Measurements from ENCODE around the gene KCNJ16.

The KCNJ16 gene

GRCh38 chr17:70128727-70129238, 53.8 kb downstream of the KCNJ16 start:
- DNase-seq = no peak
- Histone ChIP-seq H3K4me3 (ENCODE audit: low read depth, low read length) (no peak overlapping the region), H3K9me3 (no peaks in the 10 kb centered on the region), H3K27me3 (0 out of 2 replicates have a peak, but pooled peaks cover 2% of the 10 kb centered on the region), H3K4me1 (no peaks in the 10 kb centered on the region), H3K36me3 (no peaks in the 10 kb centered on the region)
- TF ChIP-seq, protein P1, sequence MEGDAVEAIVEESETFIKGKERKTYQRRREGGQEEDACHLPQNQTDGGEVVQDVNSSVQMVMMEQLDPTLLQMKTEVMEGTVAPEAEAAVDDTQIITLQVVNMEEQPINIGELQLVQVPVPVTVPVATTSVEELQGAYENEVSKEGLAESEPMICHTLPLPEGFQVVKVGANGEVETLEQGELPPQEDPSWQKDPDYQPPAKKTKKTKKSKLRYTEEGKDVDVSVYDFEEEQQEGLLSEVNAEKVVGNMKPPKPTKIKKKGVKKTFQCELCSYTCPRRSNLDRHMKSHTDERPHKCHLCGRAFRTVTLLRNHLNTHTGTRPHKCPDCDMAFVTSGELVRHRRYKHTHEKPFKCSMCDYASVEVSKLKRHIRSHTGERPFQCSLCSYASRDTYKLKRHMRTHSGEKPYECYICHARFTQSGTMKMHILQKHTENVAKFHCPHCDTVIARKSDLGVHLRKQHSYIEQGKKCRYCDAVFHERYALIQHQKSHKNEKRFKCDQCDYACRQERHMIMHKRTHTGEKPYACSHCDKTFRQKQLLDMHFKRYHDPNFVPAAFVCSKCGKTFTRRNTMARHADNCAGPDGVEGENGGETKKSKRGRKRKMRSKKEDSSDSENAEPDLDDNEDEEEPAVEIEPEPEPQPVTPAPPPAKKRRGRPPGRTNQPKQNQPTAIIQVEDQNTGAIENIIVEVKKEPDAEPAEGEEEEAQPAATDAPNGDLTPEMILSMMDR (IDR thresholded peaks at IDR 0.05; ENCODE audit: low read depth, low read length) = no peak

DNA sequence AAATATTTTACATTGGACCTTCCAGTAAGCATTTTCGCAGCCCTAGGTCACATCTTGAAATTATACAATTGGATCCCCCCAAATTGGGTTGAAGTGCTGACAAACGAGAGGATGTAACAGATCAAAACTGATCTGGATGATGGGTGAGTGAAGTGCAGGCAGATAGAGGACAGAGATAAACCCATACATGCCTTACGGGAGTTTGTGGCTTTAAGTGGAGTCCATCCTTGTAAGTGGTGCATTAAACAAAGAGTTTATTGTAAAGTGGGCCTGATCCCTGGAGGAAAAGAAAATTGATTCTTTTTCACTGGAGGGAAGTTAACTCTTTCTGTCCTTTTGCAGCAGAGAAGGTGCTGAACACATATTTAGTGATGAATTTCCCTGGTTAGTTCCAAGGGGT, 55.3 kb downstream of the KCNJ16 start:
- no peaks in the 10 kb centered on the region for H3K36me3 ChIP-seq
- no peaks in the 10 kb centered on the region for H3K9me3 ChIP-seq
- TF ChIP-seq, protein P1 (IDR thresholded peaks at IDR 0.05; ENCODE audit: low read depth, low read length) = no peak
- no peak for DNase-seq
- H3K27me3 ChIP-seq = peaks cover 7% of the 10 kb centered on the region; the same call in 1 of the 2 replicates
- H3K4me3 ChIP-seq (ENCODE audit: low read depth, low read length) = no peak overlapping the region
- H3K4me1 ChIP-seq = no peaks in the 10 kb centered on the region

- DNase-seq = no peak
- no peaks in the 10 kb centered on the region for H3K36me3 ChIP-seq
- TF ChIP-seq, protein P1 (IDR thresholded peaks at IDR 0.05; ENCODE audit: low read depth, low read length) = no peak
Measured at GRCh38 chr17:70132505-70132904, 57.5 kb downstream of the KCNJ16 start.

DNA sequence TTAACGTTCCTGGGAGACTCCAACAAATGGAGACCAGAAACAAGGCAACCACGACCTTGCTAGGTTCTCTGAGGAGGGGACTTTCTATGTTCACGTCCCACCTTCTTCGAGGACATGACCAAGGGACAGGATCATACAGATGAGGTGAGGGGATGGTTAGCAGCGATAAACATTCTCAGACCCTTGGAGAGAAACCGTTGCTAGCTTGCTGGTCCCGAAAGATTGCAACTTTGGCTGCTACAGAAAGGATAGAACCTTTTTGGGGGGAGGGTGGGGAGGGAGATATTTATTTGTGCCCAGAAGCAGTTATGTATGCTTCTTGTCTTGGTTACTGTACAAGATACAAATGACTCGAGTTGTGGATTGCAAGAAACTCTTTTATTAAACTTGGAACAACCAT, 59.0 kb downstream of the KCNJ16 start:
- TF ChIP-seq, protein P1 (IDR thresholded peaks at IDR 0.05; ENCODE audit: low read depth, low read length) = no peak
- Histone ChIP-seq H3K27me3 (peaks cover 12% of the 10 kb centered on the region; the same call in 1 of the 2 replicates), H3K4me3 (ENCODE audit: low read depth, low read length) (no peak overlapping the region), H3K4me1 (no peaks in the 10 kb centered on the region), H3K9me3 (no peaks in the 10 kb centered on the region), H3K36me3 (no peaks in the 10 kb centered on the region)
- DNase-seq = no peak

More at GRCh38 chr17:70132505-70132904, 57.5 kb downstream of the KCNJ16 start:
- Histone ChIP-seq H3K4me1 (no peaks in the 10 kb centered on the region), H3K27me3 (peaks cover 12% of the 10 kb centered on the region; the same call in 1 of the 2 replicates), H3K9me3 (no peaks in the 10 kb centered on the region), H3K4me3 (ENCODE audit: low read depth, low read length) (no peak overlapping the region)

DNA sequence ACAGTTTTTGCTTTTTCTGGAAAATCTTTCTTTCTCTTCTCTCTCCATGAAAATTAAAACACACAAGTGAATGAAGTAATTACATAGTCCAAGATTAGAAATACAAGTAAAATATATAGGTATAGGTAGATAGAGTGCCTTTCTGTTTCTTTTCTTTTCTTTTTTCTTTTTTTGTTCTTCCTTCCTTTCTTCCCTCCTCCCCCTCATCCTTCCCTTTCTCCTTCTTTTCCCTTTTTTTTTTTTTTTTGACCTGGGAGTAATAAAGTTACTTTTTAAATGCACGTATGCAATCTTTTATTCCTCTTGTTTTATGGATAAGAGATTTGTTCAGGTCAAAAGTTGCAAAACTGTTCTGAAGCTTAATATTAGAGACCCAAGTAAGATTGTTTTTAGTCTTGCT, 59.8 kb downstream of the KCNJ16 start:
- no peaks in the 10 kb centered on the region for H3K9me3 ChIP-seq
- DNase-seq = no peak
- H3K36me3 ChIP-seq = no peaks in the 10 kb centered on the region
- no peaks in the 10 kb centered on the region for H3K4me1 ChIP-seq
- TF ChIP-seq, protein P1 (IDR thresholded peaks at IDR 0.05; ENCODE audit: low read depth, low read length) = no peak
- H3K4me3 ChIP-seq (ENCODE audit: low read depth, low read length) = no peak overlapping the region
- peaks cover 12% of the 10 kb centered on the region; the same call in 1 of the 2 replicates for H3K27me3 ChIP-seq

- no peaks in the 10 kb centered on the region for H3K36me3 ChIP-seq
- TF ChIP-seq, protein P1 (IDR thresholded peaks at IDR 0.05; ENCODE audit: low read depth, low read length) = no peak
- H3K4me1 ChIP-seq = no peaks in the 10 kb centered on the region
- no peak overlapping the region for H3K4me3 ChIP-seq (ENCODE audit: low read depth, low read length)
- H3K27me3 ChIP-seq = peaks cover 12% of the 10 kb centered on the region; the same call in 1 of the 2 replicates
- no peaks in the 10 kb centered on the region for H3K9me3 ChIP-seq
- no peak for DNase-seq
Measured at GRCh38 chr17:70136131-70136530, 61.1 kb downstream of the KCNJ16 start.

Measured in BE2C (cell line).